SK-N-SH treated with all-trans-retinoic acid at 6 μM for 48 hours (cell line): ENCODE results near the gene PLBD1.

Source experiments
- ARNTL ChIP-seq: fragments of 450-650 bp; formaldehyde crosslinking; IDR thresholded peaks from 2 replicates; pipeline ENCODE4 v1.5.0; 2020; ENCODE audit warnings: low read depth, mild to moderate bottlenecking, moderate library complexity, borderline replicate concordance
- CSDC2 ChIP-seq: fragments of 250-450 bp; sonication (Bioruptor Pico); IDR thresholded peaks from 2 replicates; pipeline ENCODE4 v1.5.0; 2020; ENCODE audit warnings: mild to moderate bottlenecking, moderate library complexity
- CSRNP3 ChIP-seq: fragments of 250-450 bp; sonication (Bioruptor Pico); IDR thresholded peaks from 2 replicates; pipeline ENCODE4 v1.5.1; 2021; ENCODE audit warnings: mild to moderate bottlenecking, moderate library complexity
- GLIS3 ChIP-seq: fragments of 250-450 bp; sonication (Bioruptor Pico); IDR thresholded peaks from 2 replicates; pipeline ENCODE4 v1.5.0; 2020; ENCODE audit warnings: mild to moderate bottlenecking, moderate library complexity
- ISL1 ChIP-seq: fragments of 250-450 bp; sonication (Bioruptor Pico); IDR thresholded peaks from 2 replicates; pipeline ENCODE4 v2.1.2; 2022; ENCODE audit warnings: mild to moderate bottlenecking, moderate library complexity
- PATZ1 ChIP-seq: fragments of 250-450 bp; sonication (Bioruptor Pico); IDR thresholded peaks from 2 replicates; pipeline ENCODE4 v1.8.0; 2020; ENCODE audit warnings: mild to moderate bottlenecking, moderate library complexity, borderline replicate concordance
- PPARA ChIP-seq: fragments of 250-450 bp; sonication (Bioruptor Pico); IDR thresholded peaks from 2 replicates; pipeline ENCODE4 v1.5.0; 2020; ENCODE audit warnings: mild to moderate bottlenecking, borderline replicate concordance
- SNAI2 ChIP-seq: fragments of 250-450 bp; sonication (Bioruptor Pico); IDR thresholded peaks from 2 replicates; pipeline ENCODE4 v1.5.0; 2020; ENCODE audit warnings: mild to moderate bottlenecking, moderate library complexity
- TCF4 ChIP-seq: fragments of 250-450 bp; sonication (Bioruptor Pico); IDR thresholded peaks from 2 replicates; pipeline ENCODE4 v1.8.0; 2021; ENCODE audit warnings: mild to moderate bottlenecking, moderate library complexity, borderline replicate concordance
- ZFP3 ChIP-seq: fragments of 250-450 bp; sonication (Bioruptor Pico); IDR thresholded peaks from 2 replicates; pipeline ENCODE4 v1.5.0; 2020; ENCODE audit warnings: mild to moderate bottlenecking, moderate library complexity
- ZNF70 ChIP-seq: fragments of 450-650 bp; formaldehyde crosslinking; IDR thresholded peaks from 2 replicates; pipeline ENCODE4 v1.5.0; 2020; ENCODE audit warnings: mild to moderate bottlenecking, moderate library complexity
- ZNF8 ChIP-seq: fragments of 450-650 bp; formaldehyde crosslinking; IDR thresholded peaks from 2 replicates; pipeline ENCODE4 v1.5.0; 2020; ENCODE audit warnings: mild to moderate bottlenecking, moderate library complexity

GRCh38 chr12:14578646-14579045 is 11.0 kb upstream of the PLBD1 start:
- no peak for TF ChIP-seq SNAI2
- no peak for TF ChIP-seq GLIS3 (CRISPR knock-in tag)
- no peak for TF ChIP-seq ZNF8
- TF ChIP-seq TCF4 (CRISPR knock-in tag) = no peak
- no peak for TF ChIP-seq PPARA (CRISPR knock-in tag)
- no peak for TF ChIP-seq ZFP3 (CRISPR knock-in tag)
- TF ChIP-seq ZNF70 = no peak
- no peak for TF ChIP-seq PATZ1 (CRISPR knock-in tag)
- no peak for TF ChIP-seq CSRNP3 (CRISPR knock-in tag)
- TF ChIP-seq ISL1 = no peak
- no peak for TF ChIP-seq ARNTL
- no peak for TF ChIP-seq CSDC2 (CRISPR knock-in tag)
